Measurements from ENCODE around the gene SON.

DNA sequence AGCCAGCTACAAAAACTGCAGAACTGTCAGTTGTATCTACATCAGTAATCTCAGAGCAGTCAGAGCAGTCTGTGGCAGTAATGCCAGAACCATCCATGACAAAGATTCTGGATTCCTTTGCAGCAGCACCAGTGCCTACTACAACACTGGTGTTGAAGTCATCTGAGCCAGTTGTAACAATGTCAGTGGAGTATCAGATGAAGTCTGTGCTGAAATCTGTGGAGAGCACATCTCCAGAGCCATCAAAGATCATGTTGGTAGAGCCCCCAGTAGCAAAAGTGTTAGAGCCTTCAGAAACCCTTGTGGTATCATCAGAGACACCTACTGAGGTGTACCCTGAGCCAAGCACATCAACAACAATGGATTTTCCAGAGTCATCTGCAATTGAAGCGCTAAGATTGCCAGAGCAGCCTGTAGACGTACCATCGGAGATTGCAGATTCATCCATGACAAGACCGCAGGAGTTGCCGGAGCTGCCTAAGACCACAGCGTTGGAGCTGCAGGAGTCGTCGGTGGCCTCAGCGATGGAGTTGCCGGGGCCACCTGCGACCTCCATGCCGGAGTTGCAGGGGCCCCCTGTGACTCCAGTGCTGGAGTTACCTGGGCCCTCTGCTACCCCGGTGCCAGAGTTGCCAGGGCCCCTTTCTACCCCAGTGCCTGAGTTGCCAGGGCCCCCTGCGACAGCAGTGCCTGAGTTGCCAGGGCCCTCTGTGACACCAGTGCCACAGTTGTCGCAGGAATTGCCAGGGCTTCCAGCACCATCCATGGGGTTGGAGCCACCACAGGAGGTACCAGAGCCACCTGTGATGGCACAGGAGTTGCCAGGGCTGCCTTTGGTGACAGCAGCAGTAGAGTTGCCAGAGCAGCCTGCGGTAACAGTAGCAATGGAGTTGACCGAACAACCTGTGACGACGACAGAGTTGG is 7.3 kb downstream of the SON start:
- no peak for TF ChIP-seq POLR2A (IDR thresholded peaks at IDR 0.05; ENCODE audit: low read length)
- no peak for TF ChIP-seq GATA1 (IDR thresholded peaks at IDR 0.05; ENCODE audit: low read depth, low read length)
